ENCODE measurements around the gene TIMM44.

Gene TIMM44

DNA sequence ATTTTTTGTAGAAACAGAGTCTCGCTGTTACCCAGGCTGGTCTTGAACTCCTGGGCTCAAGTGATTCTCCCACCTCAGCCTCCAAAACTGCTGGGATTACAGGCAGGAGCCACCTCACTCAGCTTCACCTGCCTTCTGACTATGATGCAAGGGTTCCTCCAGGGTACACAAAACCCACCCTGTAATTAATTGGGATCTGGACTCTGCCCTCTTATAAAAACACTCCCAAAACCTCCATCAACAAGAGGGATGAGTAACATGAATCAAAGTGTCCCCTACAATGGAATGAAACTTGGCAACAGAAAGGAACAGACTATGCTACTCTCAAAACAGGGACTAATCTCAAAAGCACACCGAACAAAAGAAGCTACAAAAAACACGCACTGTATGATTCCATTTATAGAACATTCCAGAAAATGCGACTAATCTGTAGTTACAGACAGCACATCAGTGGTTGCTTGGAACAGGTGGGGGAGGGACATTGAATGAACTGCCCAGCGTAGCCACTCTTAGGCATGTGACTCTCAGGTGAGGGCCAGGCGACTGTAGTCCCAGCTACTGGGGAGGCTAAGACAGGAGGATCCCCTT, 66.1 kb downstream of the TIMM44 start:
- in situ Hi-C loops (cut with MboI; ENCODE audit: low sequenced_read_pairs) = no loop called here

Measured in hTERT RPE-1 (cell line).